K562 (cell line): ENCODE data around the gene DPEP2NB. TPM values are rescaled to one million over a fixed set of nuclear protein-coding genes. Genes with fewer than 3 reads are reported as not detected.

Experiments used
- ATAC-seq: fragments of 200-7000 bp; cut with Tn5 transposase; 3 replicates; pipeline ENCODE4 v1.9.1; 2020; ENCODE audit warnings: moderate library complexity
- BruUV-seq: library from RNA; stranded (reverse); fragments of 400-500 nt; replicated peaks from 2 replicates; lab custom pipeline; 2021; lab: Mats Ljungman, UMichigan
- CTCF ChIA-PET: fragments of 300-600 bp; formaldehyde crosslinking; extraction: SDS; loops from one replicate; lab custom pipeline; 2021; ENCODE audit warnings: low intra/inter-chr PET ratio; lab: Yijun Ruan, JAX
- POLR2A ChIA-PET: fragments of 300-600, 350-650 bp; sonication (Branson Sonifier 250); formaldehyde crosslinking; extraction: SDS; loops from one replicate; lab custom pipeline; 2021; ENCODE audit warnings: antibody characterized with exemption, inconsistent platforms; lab: Yijun Ruan, JAX
- DNase-seq, 4 experiments: peaks; one replicate each; pipeline versions ENCODE4 v3.0.0 to v3.0.0-alpha.2; 2011 to 2018; ENCODE audit warnings: low spot score in 3 of 4, mixed read lengths in 3 of 4; ENCODE audit errors: extremely low read depth in 1 of 4
- FAIRE-seq: peaks from 2 replicates; lab custom pipeline; 2011; peaks lifted over from hg19 to GRCh38; lab: Jason Lieb, UNC
- H2AFZ ChIP-seq: 2 replicates; pipeline ENCODE4 v1.6.0; 2011; ENCODE audit warnings: low read depth, low read length, control low read depth, inconsistent platforms
- H3K27ac ChIP-seq: fragments of 200-600 bp; 3 replicates; pipeline ENCODE4 v1.8.0; 2011; ENCODE audit warnings: low read depth, mild to moderate bottlenecking, control low read depth, inconsistent platforms, low read length, moderate library complexity, mixed read lengths; ENCODE audit errors: extremely low read depth
- H3K27me3 ChIP-seq, 2 experiments: fragments of 300-600 bp in 1 of 2; 2 replicates in 1 of 2; 3 replicates in 1 of 2; pipeline versions ENCODE4 v1.6.0 to v1.8.0; 2011; ENCODE audit warnings: inconsistent platforms in 2 of 2, low read length in 2 of 2, mild to moderate bottlenecking in 1 of 2, mixed read lengths in 1 of 2, moderate library complexity in 1 of 2; ENCODE audit not compliant: control insufficient read depth in 2 of 2, insufficient read depth in 2 of 2
- H3K36me3 ChIP-seq: fragments of 300-600 bp; 3 replicates; pipeline ENCODE4 v1.8.0; 2011; ENCODE audit warnings: mild to moderate bottlenecking, low read length, inconsistent platforms; ENCODE audit not compliant: control insufficient read depth, insufficient read depth
- H3K4me1 ChIP-seq, 2 experiments: fragments of 200-600 bp in 1 of 2; replicated peaks in 1 of 2; 2 replicates in 1 of 2; 3 replicates in 1 of 2; pipeline versions ENCODE4 v1.5.1 to v1.8.0; 2011; ENCODE audit warnings: inconsistent platforms in 2 of 2, low read length in 2 of 2, mild to moderate bottlenecking in 1 of 2, mixed read lengths in 1 of 2, moderate library complexity in 1 of 2; ENCODE audit not compliant: control insufficient read depth in 2 of 2, insufficient read depth in 2 of 2
- H3K4me2 ChIP-seq: 2 replicates; pipeline ENCODE4 v1.6.1; 2011; ENCODE audit warnings: low read length, control low read depth, inconsistent platforms, mixed read lengths; ENCODE audit not compliant: insufficient read depth
- H3K4me3 ChIP-seq: fragments of 200-600 bp; sonication (generic), shearing (Covaris generic); 2 replicates; pipeline ENCODE4 v1.5.1; 2016; ENCODE audit warnings: control low read depth, inconsistent platforms
- H3K79me2 ChIP-seq: fragments of 200-600 bp; 3 replicates; pipeline ENCODE4 v1.8.0; 2011; ENCODE audit warnings: low read length, inconsistent platforms; ENCODE audit not compliant: control insufficient read depth, insufficient read depth
- H3K9ac ChIP-seq, 2 experiments: 2 replicates each; pipeline versions ENCODE4 v1.6.0 to v1.6.1; 2011; ENCODE audit warnings: low read depth in 2 of 2, low read length in 2 of 2, control low read depth in 1 of 2, inconsistent platforms in 1 of 2, mild to moderate bottlenecking in 1 of 2, mixed read lengths in 1 of 2; ENCODE audit not compliant: insufficient read depth in 1 of 2
- H3K9me1 ChIP-seq: one replicate; pipeline ENCODE4 v1.6.0; 2011; ENCODE audit warnings: inconsistent platforms, mild to moderate bottlenecking, low read length, moderate library complexity; ENCODE audit not compliant: control insufficient read depth, insufficient read depth
- H3K9me3 ChIP-seq: replicated peaks from 2 replicates; pipeline ENCODE4 v1.5.1; 2011; ENCODE audit warnings: low read depth, low read length, inconsistent platforms; ENCODE audit not compliant: control insufficient read depth, insufficient read depth
- H4K20me1 ChIP-seq: replicated peaks from 2 replicates; pipeline ENCODE4 v1.6.1; 2011; ENCODE audit warnings: low read length, inconsistent platforms, mixed read lengths; ENCODE audit not compliant: control insufficient read depth, insufficient read depth
- MAZ ChIP-seq, 2 experiments: fragments of 450-650 bp in 1 of 2; sonication (generic) in 1 of 2; formaldehyde crosslinking; IDR thresholded peaks in 1 of 2; conservative IDR thresholded peaks in 1 of 2; 2 replicates each; pipeline versions ENCODE4 v1.4.0 to v1.5.0; 2020; ENCODE audit warnings: mild to moderate bottlenecking in 1 of 2, missing genetic modification reagents in 1 of 2
- MLLT1 ChIP-seq, 2 experiments: fragments of 450-650 bp; IDR thresholded peaks; 2 replicates each; pipeline ENCODE4 v1.6.1; 2016
- TFE3 ChIP-seq: fragments of 450-650 bp; formaldehyde crosslinking; IDR thresholded peaks from 2 replicates; pipeline ENCODE4 v1.4.0; 2020; ENCODE audit warnings: mild to moderate bottlenecking, mixed read lengths
- ZNF436 ChIP-seq: fragments of 250-450, 450-650 bp; sonication (Bioruptor Pico); formaldehyde crosslinking; IDR thresholded peaks from 2 replicates; pipeline ENCODE4 v1.7.0; 2020; ENCODE audit warnings: mild to moderate bottlenecking
- WGBS: fragments of 100-300 bp; shearing (Covaris generic); methylation state at CpG from one replicate; pipeline ENCODE4 v1.1.6; 2016; ENCODE audit warnings: low coverage, mixed read lengths; ENCODE audit not compliant: insufficient coverage; ENCODE audit errors: missing lambda C conversion rate; 5-methylcytosine and 5-hydroxymethylcytosine counted together
- in situ Hi-C: fragments of 300-500 bp; cut with MboI; formaldehyde crosslinking; loops from 4 replicates; pipeline ENCODE4 v1.15.0; 2018; ENCODE audit warnings: inconsistent platforms, mixed read lengths
- intact Hi-C: fragments of 100-400 bp; cut with micrococcal nuclease; formaldehyde crosslinking; loops from 2 replicates; pipeline ENCODE4 v1.14.2; 2022
- polyA plus RNA-seq, 8 experiments: library from polyadenylated mRNA; depleted of rRNA in 4 of 8; stranded (reverse) in 5 of 8; unstranded in 3 of 8; fragments of >200 nt; fragmentation: Nextera tagmentation in 2 of 8; fragmentation: Illumina TruSeq in 1 of 8; extraction: Ambion mirVana in 2 of 8; extraction: Trizol in 1 of 8; gene quantifications; 2 replicates each; pipeline versions ENCODE4 v1.2.1 to v1.2.3, GENCODE V29; 2011 to 2014; ENCODE audit warnings: inconsistent platforms in 1 of 8, missing spikeins in 1 of 8
- total RNA-seq, 7 experiments: library from RNA; depleted of rRNA in 6 of 7; stranded (reverse); fragments of >200 nt in 6 of 7; fragmentation: Illumina TruSeq in 2 of 7; extraction: Trizol in 2 of 7; gene quantifications; 2 replicates each; pipeline versions ENCODE4 v1.2.1 to v1.2.3, GENCODE V29; 2011 to 2021; ENCODE audit warnings: low replicate concordance in 1 of 7

DPEP2NB gene
- total and polyA plus RNA-seq, 9 of the 15 experiments (the other 6 are each of a cell fraction or from before 2014, with no cell fraction given), result not detected

- no peaks in the 10 kb centered on the region for H3K9me1 ChIP-seq
- H3K9me3 ChIP-seq, result no peaks in the 10 kb centered on the region
- POLR2A ChIA-PET, result no interaction called here
- DNase-seq (no peak), ATAC-seq (no peak), FAIRE-seq (no peak)
- H4K20me1 ChIP-seq, result no peaks in the 10 kb centered on the region
- CTCF ChIA-PET, result interaction anchor here (0.6 to 2.1 kb wide), 3 partner anchors 48 to 236 kb away, joined by 3 to 18 read pairs (median 16); no protein-coding TSS in a partner anchor
- no peak overlapping the region for H3K4me3 ChIP-seq
- H3K27ac ChIP-seq, result peak overlapping the region; percentile 89; the same call in 1 of the 3 replicates
- no peaks in the 10 kb centered on the region for H3K79me2 ChIP-seq
- H3K27me3 ChIP-seq, result no peaks in the 10 kb centered on the region
- H3K36me3 ChIP-seq, result no peaks in the 10 kb centered on the region
- H3K4me2 ChIP-seq, result peak overlapping the region; percentile 62; the same call in 1 of the 2 replicates
- 69% methylated on average over 17 of the region's 20 CpGs for whole genome bisulfite sequencing
- in situ Hi-C loops, result loop anchor here (10.0 kb wide), 1 partner anchor 322 kb away; the partner anchor contains the start of genes PRMT7 and SLC7A6OS
- intact Hi-C loops, result loop anchor here (1.0 kb wide), 2 partner anchors 48 to 237 kb away; no protein-coding TSS in a partner anchor
- TF ChIP-seq ZNF436 (no peak), TFE3 (CRISPR knock-in tag) (peak; percentile 45; the same call in 1 of the 2 replicates), MLLT1 (IDR thresholded peaks at IDR 0.05) (0 out of 4 replicates have a peak, but pooled peaks of 1 of the 2 experiments have one; percentile 8), MAZ (CRISPR knock-in tag; conservative IDR thresholded peaks at IDR 0.05 in 1 of 2, IDR thresholded peaks at IDR 0.05 in 1 of 2) (no peak)
- H3K4me1 ChIP-seq, result peaks cover 15 to 34% of the 10 kb centered on the region in 2 experiments
- H3K9ac ChIP-seq, result peak overlapping the region; percentile 71 to 81; a peak in 3 of 4 replicates
- no TSS peak for BruUV-seq
- H2AFZ ChIP-seq, result peak overlapping the region; percentile 91
Observed at GRCh38 chr16:67992661-67993206, 23.0 kb downstream of the DPEP2NB start.
